HG03565 (cell line): ENCODE data around the gene CTNNBL1.

Source experiments
- ATAC-seq: cut with Tn5 transposase; IDR thresholded peaks from one replicate; pipeline ENCODE4 v1.9.1; 2021; ENCODE audit warnings: mild to moderate bottlenecking, moderate library complexity; ENCODE audit not compliant: unreplicated experiment

The CTNNBL1 gene

DNA sequence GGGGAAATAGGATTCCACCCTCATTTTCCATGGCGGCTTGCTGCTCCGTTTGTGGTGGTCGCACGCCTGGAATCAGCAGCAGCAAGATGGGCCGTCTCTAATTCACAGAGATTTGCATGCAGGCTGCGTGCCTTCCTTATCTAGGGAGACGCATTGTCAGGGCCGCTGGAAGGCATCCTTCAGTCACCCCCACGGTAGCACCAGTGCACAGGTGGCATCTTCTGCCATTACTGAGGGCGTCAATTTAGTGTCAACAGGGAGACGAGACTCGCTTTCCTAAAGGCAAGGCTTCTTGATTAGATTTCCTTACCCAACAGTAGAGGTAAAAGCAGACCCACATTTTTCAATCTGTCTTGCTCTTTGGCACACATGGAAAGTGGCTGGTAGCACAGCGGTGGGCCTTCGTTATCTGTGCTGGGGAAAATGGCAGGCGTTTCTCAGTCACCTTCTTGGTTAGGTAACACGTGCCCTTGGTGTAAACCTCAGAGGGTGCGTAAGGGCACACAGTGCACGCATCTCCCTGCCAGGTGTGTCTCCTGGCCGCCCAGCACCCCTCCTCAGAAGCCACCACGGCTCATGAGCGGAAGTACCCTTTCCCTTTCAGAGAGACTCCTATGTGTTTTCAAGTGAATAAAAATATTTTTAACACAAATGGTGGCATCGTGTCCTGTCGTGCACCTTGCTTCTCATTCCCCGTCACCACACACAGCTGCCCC, 181.8 kb downstream of the CTNNBL1 start:
- no peak for ATAC-seq

DNA sequence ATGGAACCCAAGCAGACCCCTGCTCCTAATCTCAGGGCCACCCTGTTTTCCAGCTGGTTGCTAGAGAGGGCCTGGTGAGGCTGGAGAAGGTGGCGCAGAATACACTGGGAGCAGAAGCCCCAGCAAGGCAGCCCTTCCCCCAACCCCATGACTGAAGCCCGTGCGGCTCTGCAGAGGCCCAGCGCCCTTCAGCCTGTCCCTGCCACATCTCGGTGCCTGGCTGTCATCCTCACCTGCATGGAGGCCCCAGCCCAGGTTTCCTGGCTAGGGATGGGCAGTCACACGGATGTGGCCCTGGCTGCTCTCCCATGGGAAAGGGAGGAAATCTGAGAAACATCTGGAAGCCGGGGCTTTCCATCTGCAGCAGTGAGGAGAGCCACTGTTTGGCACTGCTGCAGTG, 183.0 kb downstream of the CTNNBL1 start:
- ATAC-seq = no peak

- no peak for ATAC-seq
These were observed 184.3 kb downstream of the CTNNBL1 start for GRCh38 chr20:37877832-37878772.

DNA sequence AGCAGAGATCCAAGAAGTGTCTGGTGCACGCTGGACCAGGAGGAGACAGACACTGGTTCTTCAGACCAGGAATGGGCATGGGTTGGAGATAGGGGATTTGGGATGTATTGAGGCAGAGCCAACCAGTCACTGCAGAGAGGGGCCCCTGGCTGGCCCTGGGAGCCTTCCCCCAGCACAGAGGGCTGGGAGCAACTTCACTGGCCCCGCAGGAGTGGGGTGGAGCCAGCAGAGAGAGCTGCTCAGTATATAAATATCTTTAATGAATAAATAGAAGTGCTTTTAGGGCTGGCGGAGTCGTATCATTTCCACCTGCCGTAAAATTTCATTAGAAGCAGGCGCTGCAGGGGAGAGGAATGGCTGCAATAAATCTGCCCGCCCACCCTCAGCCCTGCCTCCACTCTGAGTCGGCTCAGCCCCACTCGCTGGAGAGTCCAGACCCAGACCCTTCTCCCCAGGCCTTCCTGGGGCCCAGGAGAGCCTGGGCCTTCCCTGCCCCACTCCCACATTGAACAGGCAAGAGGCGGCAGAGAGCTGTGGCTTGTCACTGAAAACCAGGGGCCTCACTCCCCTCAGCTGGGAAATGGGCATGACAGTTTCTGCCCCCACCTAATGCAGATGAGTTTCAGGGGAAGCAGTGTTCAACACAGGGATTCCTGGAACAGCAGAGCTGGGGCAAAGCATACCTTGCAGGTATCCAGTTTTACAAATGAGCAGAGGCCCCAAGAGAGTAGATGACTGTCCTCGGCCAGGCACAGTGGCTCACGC, 185.2 kb downstream of the CTNNBL1 start:
- no peak for ATAC-seq

DNA sequence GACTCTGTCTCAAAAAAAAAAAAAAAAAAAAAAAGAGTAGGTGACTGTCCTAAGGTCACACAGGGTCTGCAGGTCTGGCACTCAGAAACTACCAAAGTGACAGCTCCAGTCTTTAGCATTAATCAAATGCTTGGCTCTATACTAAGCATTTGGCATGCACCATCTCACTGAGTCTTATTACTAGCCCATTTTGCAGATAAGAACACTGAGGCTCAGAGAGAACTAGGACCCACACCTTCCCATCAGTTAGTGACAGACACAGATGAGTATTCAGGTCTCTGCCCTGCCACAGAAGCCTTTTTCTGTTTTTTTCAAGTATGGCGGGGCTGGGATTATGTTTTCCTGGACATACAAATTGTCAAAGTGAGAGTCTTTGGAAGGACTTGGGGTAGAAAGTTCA, 186.0 kb downstream of the CTNNBL1 start:
- no peak for ATAC-seq

GRCh38 chr20:37880726-37881591, 187.1 kb downstream of the CTNNBL1 start:
- ATAC-seq = no peak

DNA sequence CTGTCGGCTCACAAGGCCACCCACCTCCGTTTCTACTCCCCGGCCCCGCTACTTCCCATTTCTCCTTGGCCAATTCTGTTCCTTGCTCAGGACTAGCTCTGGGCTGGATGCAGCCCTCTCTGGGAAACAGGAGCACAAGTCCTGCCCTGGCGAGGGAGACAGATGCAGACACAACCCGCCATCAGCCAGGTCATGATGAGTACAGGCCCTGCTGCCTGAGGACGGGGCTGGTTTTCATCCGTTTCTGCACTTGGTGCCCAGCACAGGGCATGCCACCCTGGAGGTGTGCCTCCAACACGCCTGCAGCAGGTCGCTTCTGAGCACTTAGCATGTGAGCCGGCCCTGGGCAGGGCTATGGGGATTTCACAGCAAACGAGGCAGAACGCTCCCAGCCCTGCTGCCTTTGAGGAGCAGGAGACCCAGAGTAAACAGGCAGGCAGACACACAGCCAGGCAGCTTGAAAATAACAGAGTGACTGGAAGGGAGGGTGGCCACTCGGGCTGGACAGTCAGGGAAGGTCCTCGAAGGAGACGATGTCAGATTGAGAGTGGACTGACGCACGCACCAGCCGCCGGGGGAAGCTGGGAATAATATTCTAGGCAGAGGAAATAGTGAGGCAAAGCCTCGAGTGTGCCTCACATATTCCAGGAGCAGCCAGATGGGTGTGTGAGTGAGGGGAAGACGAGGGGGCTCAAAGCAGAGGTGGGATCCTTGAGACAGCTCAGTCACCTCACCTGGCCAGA, 187.9 kb downstream of the CTNNBL1 start:
- ATAC-seq = no peak

GRCh38 chr20:37882961-37883712, 189.3 kb downstream of the CTNNBL1 start:
- ATAC-seq = no peak

DNA sequence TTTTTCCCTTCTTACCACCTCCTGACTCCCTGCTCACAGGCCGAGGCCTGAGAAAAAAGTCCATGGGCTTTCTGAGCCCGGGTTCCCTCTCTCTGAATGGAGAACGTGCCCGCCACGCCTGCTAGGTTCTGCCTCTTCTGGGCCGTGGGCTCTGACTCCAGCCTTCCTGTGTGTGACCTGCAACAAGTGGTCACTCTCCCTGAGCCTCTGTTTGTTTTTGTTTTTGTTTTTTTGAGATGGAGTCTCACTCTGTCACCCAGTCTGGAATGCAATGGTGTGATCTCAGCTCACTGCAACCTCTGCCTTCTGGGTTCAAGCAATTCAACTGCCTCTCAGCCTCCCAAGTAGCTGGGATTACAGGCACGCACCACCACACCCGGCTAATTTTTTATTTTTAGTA, 191.2 kb downstream of the CTNNBL1 start:
- no peak for ATAC-seq

DNA sequence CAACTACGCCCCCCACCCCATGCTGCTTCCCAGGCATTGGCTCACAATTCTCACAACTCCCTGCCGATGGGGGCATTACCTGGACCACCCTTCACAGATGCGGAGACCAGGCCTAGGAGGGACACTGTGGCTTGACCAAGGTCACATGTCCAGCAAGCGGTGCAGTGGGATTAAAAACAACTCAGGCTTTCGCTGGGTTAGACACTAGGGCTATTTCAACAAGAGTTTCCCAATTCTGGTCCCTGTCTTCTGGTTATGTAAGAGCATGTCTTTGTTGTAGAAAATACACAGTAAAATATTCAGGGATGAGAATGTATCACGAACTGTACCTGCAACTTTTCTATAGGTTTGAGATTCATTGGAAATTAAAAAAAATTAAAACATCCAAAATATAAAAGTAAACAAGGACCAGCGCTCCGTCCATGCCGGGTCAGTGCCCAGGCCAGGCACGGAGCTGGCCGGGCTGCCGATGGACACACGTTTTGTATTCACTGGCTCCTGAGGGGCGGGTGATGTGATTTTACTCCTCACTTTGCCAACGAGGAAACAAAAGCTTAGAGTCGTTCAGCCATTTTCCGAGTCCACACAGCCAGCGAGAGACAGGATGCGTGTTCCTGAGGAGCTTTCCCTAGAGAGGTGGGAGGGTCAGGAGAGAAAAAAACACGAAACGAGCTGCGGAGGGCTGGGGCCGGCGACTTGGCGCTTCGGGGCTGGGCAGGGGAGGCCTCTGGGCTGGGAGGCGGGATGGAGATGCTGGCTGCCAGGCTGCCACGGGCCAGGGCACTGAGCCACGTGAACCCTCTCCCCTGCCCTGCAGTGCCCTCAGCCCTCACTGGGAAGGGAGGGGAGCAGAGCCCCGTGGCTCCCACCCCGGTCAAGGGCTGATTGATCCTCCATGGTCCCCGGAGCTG, 192.0 kb downstream of the CTNNBL1 start:
- ATAC-seq = no peak

DNA sequence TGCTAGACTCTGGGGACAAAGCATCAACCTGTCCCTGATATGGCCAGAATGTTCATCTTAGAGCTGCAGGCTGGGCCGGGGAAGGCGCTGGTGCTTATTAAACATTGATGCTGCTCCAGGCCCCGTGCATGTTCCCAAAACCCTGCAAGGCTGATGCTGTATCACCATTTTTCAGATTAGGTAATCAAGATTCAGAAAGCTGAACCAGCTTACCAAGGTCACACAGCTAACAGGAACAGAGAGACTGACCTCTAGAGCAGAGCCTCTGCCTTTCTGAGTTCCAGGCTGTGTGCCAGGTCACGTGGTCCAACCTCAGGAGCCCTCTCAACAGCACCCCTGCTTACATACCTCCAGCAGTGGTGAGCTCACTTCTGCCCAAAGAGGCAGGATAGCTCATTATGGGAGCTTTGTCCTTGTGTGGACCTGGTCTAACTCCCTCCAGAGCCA, 193.0 kb downstream of the CTNNBL1 start:
- no peak for ATAC-seq

GRCh38 chr20:37888641-37889040, 194.8 kb downstream of the CTNNBL1 start:
- no peak for ATAC-seq

DNA sequence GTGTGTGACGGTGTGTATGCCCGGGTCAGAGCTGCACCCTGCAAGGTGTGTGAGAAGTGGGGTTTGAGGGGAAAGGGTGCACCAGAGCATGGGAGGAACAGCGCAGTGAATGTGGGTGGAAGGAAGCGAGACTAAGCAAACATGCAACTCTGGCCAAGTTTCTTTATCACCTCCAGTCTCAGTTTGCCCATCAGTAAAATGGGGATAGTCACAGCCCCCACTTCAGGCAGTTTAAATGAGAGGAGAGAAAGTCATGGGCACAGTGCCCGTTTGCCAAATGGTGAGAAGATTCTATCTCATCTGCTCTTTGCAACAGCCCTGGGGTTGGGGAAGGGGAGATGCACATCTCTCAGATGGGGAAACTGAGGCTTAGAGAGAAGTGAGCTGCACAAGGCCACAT, 196.3 kb downstream of the CTNNBL1 start:
- ATAC-seq = no peak

DNA sequence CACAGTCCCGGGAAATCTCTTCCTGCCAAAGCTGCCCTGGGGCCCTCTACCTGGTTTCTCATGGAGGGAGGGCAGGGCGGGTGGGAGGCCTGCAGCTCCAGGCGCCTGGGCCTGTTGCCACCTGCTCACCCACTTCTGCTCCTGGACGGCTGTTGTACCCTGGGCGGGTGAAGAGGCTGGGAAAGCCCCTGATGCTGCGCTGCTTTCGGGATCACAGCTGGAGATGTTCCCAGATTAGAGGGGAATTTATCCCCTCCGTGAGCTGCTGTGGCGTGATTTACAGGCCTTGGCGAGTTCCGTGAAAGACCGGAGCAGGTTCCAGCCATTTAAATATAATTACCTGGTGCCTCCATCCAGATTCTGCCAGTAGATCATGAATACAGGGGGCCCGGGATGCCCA, 196.8 kb downstream of the CTNNBL1 start:
- ATAC-seq = no peak

DNA sequence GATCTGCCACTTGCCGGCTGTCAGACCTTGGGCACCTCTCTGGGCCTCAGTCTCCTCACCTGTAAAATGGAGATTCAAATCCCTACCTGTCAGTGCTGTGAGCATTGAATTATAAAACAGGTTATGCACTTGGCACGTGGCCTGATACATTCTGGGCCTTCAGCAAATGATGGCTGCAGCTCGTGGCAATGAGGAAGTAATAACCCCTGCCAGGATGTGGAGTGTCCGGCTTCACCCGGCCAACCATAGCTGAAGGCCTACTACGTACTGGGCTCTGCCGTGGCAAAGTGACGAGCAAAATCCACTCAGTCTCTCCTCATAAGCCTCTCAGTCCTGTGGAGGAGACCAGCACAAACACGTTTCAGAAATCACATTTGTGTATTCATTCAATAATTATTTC, 198.2 kb downstream of the CTNNBL1 start:
- no peak for ATAC-seq

GRCh38 chr20:37893566-37894241, 199.9 kb downstream of the CTNNBL1 start:
- ATAC-seq = no peak

DNA sequence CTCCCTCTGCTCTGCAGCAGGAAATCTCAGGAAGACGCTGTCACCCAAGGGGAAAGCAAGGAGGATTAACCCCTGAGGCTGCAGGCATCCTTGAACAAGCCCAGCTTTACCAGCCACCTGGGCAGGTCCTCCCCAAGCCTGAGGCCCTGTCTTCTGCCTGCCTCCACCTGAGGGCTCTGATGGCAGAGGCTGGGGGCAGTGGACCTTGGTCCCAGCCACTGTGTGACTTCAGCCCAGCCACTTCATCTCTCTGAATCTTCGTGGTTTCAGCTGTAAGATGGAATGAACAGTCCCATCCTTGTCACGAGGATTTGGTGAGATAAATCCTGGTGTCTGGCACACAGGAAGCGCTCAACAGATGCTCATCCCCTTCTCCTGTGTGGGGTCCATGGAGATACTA, 200.6 kb downstream of the CTNNBL1 start:
- ATAC-seq = no peak
